Astrocyte of the spinal cord (primary cell): ENCODE measurements around the gene DUOXA2.

Source experiments
- DNase-seq: peaks from one replicate; pipeline ENCODE4 v3.0.0; 2011; ENCODE audit warnings: low read depth, low spot score
- H3K4me3 ChIP-seq: 2 replicates; pipeline ENCODE4 v1.5.1; 2011; ENCODE audit warnings: low read depth, mild to moderate bottlenecking, low read length, moderate library complexity
- in situ Hi-C: cut with HindIII; loops from 2 replicates; pipeline ENCODE4 v1.10.0; 2017; ENCODE audit warnings: low sequenced_read_pairs
- TF ChIP-seq, protein P1 (sequence below): IDR thresholded peaks from 2 replicates; pipeline ENCODE4 v1.5.1; 2012; ENCODE audit warnings: low read depth, mild to moderate bottlenecking, low read length, inconsistent platforms

DUOXA2 gene

GRCh38 chr15:45083223-45083622, 30.9 kb upstream of the DUOXA2 start:
- TF ChIP-seq, protein P1, sequence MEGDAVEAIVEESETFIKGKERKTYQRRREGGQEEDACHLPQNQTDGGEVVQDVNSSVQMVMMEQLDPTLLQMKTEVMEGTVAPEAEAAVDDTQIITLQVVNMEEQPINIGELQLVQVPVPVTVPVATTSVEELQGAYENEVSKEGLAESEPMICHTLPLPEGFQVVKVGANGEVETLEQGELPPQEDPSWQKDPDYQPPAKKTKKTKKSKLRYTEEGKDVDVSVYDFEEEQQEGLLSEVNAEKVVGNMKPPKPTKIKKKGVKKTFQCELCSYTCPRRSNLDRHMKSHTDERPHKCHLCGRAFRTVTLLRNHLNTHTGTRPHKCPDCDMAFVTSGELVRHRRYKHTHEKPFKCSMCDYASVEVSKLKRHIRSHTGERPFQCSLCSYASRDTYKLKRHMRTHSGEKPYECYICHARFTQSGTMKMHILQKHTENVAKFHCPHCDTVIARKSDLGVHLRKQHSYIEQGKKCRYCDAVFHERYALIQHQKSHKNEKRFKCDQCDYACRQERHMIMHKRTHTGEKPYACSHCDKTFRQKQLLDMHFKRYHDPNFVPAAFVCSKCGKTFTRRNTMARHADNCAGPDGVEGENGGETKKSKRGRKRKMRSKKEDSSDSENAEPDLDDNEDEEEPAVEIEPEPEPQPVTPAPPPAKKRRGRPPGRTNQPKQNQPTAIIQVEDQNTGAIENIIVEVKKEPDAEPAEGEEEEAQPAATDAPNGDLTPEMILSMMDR: no peak
- no peak overlapping the region for H3K4me3 ChIP-seq
- in situ Hi-C loops: no loop called here
- no peak for DNase-seq

- H3K4me3 ChIP-seq: no peak overlapping the region
- in situ Hi-C loops: no loop called here
- no peak for DNase-seq
- TF ChIP-seq, protein P1: no peak
Measured at GRCh38 chr15:45084163-45084562, 30.0 kb upstream of the DUOXA2 start.

GRCh38 chr15:45087513-45087912, 26.6 kb upstream of the DUOXA2 start:
- in situ Hi-C loops: no loop called here
- DNase-seq: no peak
- H3K4me3 ChIP-seq: no peak overlapping the region
- TF ChIP-seq, protein P1: no peak

DNA sequence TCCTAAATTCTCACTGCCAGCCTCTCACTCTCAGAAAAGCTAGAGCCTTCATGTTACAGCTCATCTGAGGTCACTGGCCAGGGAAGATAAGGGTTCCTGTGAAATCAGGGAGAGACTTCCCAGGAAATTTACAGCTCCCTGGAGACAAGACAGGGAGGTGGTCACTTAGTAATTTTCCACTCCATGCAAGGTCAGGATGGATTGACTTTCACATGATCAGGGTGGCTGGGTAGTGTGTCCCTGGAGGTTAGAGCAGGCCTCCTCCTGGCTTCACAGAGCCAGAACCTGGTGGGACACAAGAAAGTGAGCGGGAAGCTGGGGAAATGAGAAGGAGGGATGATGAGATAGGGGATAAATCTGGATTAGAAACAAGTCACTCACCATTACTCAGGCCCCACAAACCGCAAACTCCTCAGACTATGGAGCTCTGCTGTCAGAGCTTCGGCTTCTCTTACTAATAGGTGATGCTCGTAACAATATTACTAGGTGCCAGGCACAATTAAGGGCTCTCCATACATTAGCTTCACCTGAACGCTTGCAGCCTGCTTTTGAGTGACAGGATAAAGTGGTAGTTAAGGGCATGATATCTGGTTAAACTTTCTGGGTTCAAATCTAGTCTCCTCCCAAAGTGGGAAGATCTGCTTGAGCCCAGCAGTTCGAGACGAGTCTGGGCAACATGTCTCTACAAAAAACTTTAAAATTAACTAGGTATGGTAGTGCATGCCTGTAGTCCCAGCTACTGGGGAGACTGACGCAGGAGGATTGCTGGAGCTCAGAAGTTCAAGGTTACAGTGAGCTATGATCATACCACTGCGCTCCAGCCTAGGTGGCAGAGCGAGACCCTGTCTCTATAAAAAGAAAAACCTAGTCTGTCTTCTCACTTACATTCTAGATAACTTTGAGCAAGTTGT, 25.1 kb upstream of the DUOXA2 start:
- no peak overlapping the region for H3K4me3 ChIP-seq
- TF ChIP-seq, protein P1: no peak
- in situ Hi-C loops: no loop called here
- DNase-seq: no peak

DNA sequence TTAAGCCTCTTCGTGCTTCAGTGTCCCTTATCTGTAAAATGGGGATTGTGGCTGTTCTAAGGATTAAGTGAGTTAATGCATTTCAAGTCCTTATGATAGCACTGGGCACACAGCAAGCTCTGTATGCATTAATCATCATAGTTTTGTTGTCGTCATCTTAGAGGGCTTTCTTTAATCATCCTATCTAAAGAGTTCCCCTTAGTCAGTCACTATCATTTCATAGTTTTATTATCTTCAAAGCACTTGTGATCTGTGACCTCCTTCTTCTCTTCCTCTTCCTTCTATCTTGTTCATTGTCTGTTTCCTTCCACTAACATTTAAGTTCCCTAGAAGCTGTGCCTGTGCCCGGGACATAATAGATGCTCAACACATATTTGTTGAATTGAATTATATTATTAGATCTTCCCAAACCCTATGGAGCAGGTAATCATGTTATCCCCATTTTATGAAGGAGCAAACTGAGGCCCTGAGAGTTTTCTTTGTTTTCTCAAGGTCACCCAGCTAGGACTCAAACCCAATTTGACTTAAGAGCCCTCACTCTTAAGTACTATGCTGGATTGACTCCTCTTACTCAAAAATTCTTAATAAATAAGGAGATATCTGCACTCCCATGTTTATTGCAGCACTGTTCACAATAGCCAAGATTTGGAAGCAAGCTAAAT, 24.3 kb upstream of the DUOXA2 start:
- no peak for DNase-seq
- in situ Hi-C loops: no loop called here
- TF ChIP-seq, protein P1: no peak
- no peak overlapping the region for H3K4me3 ChIP-seq

DNA sequence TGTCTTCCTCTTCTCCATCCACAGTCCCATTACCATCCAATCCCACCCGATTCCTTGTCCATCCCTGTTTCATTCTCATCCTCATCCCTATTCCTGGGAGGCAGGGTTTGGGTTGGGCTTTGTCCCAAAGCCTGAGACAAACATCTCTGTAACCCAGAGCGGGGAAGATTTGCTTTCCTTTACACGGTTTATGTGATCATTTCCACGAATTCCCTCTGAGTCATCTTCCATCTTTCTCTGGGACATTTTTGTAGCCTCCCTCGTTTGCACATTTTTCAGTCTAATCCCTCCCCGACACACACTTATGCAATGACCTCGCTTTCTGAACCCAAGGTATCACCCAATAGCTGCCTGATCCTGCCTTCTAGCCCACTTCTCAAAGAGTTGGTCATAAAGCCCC, 23.0 kb upstream of the DUOXA2 start:
- in situ Hi-C loops: no loop called here

More for the DNA sequence above, 23.0 kb upstream of the DUOXA2 start:
- no peak overlapping the region for H3K4me3 ChIP-seq
- no peak for DNase-seq
- TF ChIP-seq, protein P1: no peak
